ENCODE results near the gene TAS2R38. TPM values are rescaled to one million over a fixed set of nuclear protein-coding genes. Genes with fewer than 3 reads are reported as not detected.

TAS2R38 gene
- total RNA-seq, 1 experiment from 2014 or later: not detected

- ATAC-seq: no peak
- ChIA-PET CTCF (no interaction called here), RAD21 (ENCODE audit: low non-redundant PET in 1 of 2, low total read pairs in 2 of 2, uncharacterized antibody in 2 of 2, unreplicated experiment in 2 of 2) (no interaction called here), POLR2A (no interaction called here)
- Histone ChIP-seq H3K4me1 (ENCODE audit: control insufficient read depth in 1 of 2, insufficient read depth in 2 of 2, low read length in 2 of 2) (peaks cover 0 to 5% of the 10 kb centered on the region in 2 experiments; a peak in 2 of 4 replicates), H3K27me3 (ENCODE audit: insufficient read depth, low read length) (no peaks in the 10 kb centered on the region), H4K20me1 (ENCODE audit: insufficient read depth) (no peaks in the 10 kb centered on the region), H3K27ac (ENCODE audit: low read depth, low read length) (no peak overlapping the region), H3K36me3 (ENCODE audit: control insufficient read depth in 1 of 2, insufficient read depth in 2 of 2, low read length in 2 of 2) (no peaks in the 10 kb centered on the region), H2AFZ (ENCODE audit: low read depth, low read length, poor library complexity, severe bottlenecking) (no peak overlapping the region), H3K9ac (ENCODE audit: low read length) (no peak overlapping the region), H3K9me2 (ENCODE audit: insufficient read depth) (no peaks in the 10 kb centered on the region), H3K9me3 (ENCODE audit: control insufficient read depth in 1 of 2, insufficient read depth in 1 of 2, low read depth in 1 of 2, low read length in 2 of 2) (no peaks in the 10 kb centered on the region), H3K4me3 (replicated peaks in 1 of 2; ENCODE audit: low read depth in 1 of 2, low read length in 2 of 2) (no peak overlapping the region), H3K4me2 (ENCODE audit: low read length) (no peak overlapping the region), H3K79me2 (ENCODE audit: insufficient read depth, low read length) (no peaks in the 10 kb centered on the region)
- TF ChIP-seq SRF (IDR thresholded peaks at IDR 0.05; ENCODE audit: low read depth): no peak
- no peak for TF ChIP-seq CEBPB (IDR thresholded peaks at IDR 0.05; ENCODE audit: low read depth)
- no peak for TF ChIP-seq ATF3 (IDR thresholded peaks at IDR 0.05)
- no peak for TF ChIP-seq SP1 (IDR thresholded peaks at IDR 0.05; ENCODE audit: low read depth)
- no peak for TF ChIP-seq REST (IDR thresholded peaks at IDR 0.05; ENCODE audit: low read depth)
- TF ChIP-seq JUND (IDR thresholded peaks at IDR 0.05): no peak
- intact Hi-C loops (cut with micrococcal nuclease): no loop called here
- DNase-seq (ENCODE audit: low read depth, low spot score): no peak
- BruUV-seq (replicated peaks): no TSS peak
Measured at GRCh38 chr7:141999058-141999623, 25.6 kb upstream of the TAS2R38 start.

- no TSS peak for BruUV-seq (replicated peaks)
- Histone ChIP-seq H2AFZ (ENCODE audit: low read depth, low read length, poor library complexity, severe bottlenecking) (no peak overlapping the region), H4K20me1 (ENCODE audit: insufficient read depth) (no peaks in the 10 kb centered on the region), H3K27me3 (ENCODE audit: insufficient read depth, low read length) (no peaks in the 10 kb centered on the region), H3K4me2 (ENCODE audit: low read length) (no peak overlapping the region), H3K27ac (ENCODE audit: low read depth, low read length) (no peak overlapping the region), H3K9me2 (ENCODE audit: insufficient read depth) (no peaks in the 10 kb centered on the region), H3K4me1 (ENCODE audit: control insufficient read depth in 1 of 2, insufficient read depth in 2 of 2, low read length in 2 of 2) (no peaks in the 10 kb centered on the region), H3K9me3 (ENCODE audit: control insufficient read depth in 1 of 2, insufficient read depth in 1 of 2, low read depth in 1 of 2, low read length in 2 of 2) (no peaks in the 10 kb centered on the region), H3K36me3 (ENCODE audit: control insufficient read depth in 1 of 2, insufficient read depth in 2 of 2, low read length in 2 of 2) (no peaks in the 10 kb centered on the region), H3K9ac (ENCODE audit: low read length) (no peak overlapping the region), H3K79me2 (ENCODE audit: insufficient read depth, low read length) (no peaks in the 10 kb centered on the region), H3K4me3 (replicated peaks in 1 of 2; ENCODE audit: low read depth in 1 of 2, low read length in 2 of 2) (no peak overlapping the region)
- ChIA-PET POLR2A (no interaction called here), CTCF (no interaction called here), RAD21 (ENCODE audit: low non-redundant PET in 1 of 2, low total read pairs in 2 of 2, uncharacterized antibody in 2 of 2, unreplicated experiment in 2 of 2) (no interaction called here)
- TF ChIP-seq EGR1 (IDR thresholded peaks at IDR 0.05; ENCODE audit: low read depth): no peak
- no peak for TF ChIP-seq ZNF274 (IDR thresholded peaks at IDR 0.05; ENCODE audit: low read depth, low read length)
- no peak for TF ChIP-seq POLR2A (IDR thresholded peaks at IDR 0.05; ENCODE audit: borderline replicate concordance, extremely low read depth, insufficient read depth, insufficient read length)
- intact Hi-C loops (cut with micrococcal nuclease): no loop called here
- DNase-seq (ENCODE audit: low read depth, low spot score) (no peak), ATAC-seq (no peak)
Measured at GRCh38 chr7:141993354-141993753, 19.8 kb upstream of the TAS2R38 start.

Data from HCT116 (cell line).